ENCODE results near the gene SLC25A42. TPM values are rescaled to one million over a fixed set of nuclear protein-coding genes. Genes with fewer than 3 reads are reported as not detected.
A peak's percentile ranks its signal among the peaks of the same experiment; 100 is the strongest.

The SLC25A42 gene
- total and polyA plus RNA-seq, 2 donors (not counting 1 experiment from before 2014, with no cell fraction given) = 36.5 to 83.9 TPM

GRCh38 chr19:19111136-19111835 is 47.5 kb downstream of the SLC25A42 start:
- no peaks in the 10 kb centered on the region for H3K27me3 Mint-ChIP-seq
- WGBS (ENCODE audit: insufficient coverage) = 87% methylated on average over 15 of the region's 15 CpGs
- H3K4me3 Mint-ChIP-seq = peak overlapping the region; percentile 34
- H3K9me3 Mint-ChIP-seq (ENCODE audit: insufficient read depth) = no peaks in the 10 kb centered on the region
- Histone ChIP-seq H3K4me2 (replicated peaks; ENCODE audit: low read depth, low read length, poor library complexity, severe bottlenecking) (no peak overlapping the region), H3K9ac (ENCODE audit: low read length) (no peak overlapping the region), H3K27me3 (replicated peaks in 1 of 4; ENCODE audit: control extremely low read depth in 1 of 4, control insufficient read depth in 3 of 4, insufficient read depth in 4 of 4, low read length in 3 of 4) (no peaks in the 10 kb centered on the region), H4K20me1 (ENCODE audit: control insufficient read depth, insufficient read depth, low read length, poor library complexity, severe bottlenecking) (no peaks in the 10 kb centered on the region), H3K9me3 (ENCODE audit: control extremely low read depth in 1 of 3, control insufficient read depth in 2 of 3, insufficient read depth in 1 of 3, low read length in 2 of 3) (no peaks in the 10 kb centered on the region), H3K4me3 (ENCODE audit: control extremely low read depth in 1 of 5, extremely low read depth in 1 of 5, insufficient read depth in 1 of 5, low read depth in 2 of 5, low read length in 4 of 5) (no peak overlapping the region), H3K27ac (ENCODE audit: low read length in 2 of 2) (no peak overlapping the region), H3K79me2 (ENCODE audit: control insufficient read depth, insufficient read depth, low read length) (no peaks in the 10 kb centered on the region), H3K4me1 (ENCODE audit: control insufficient read depth in 2 of 2, insufficient read depth in 2 of 2, low read length in 2 of 2) (peaks cover 0 to 15% of the 10 kb centered on the region in 2 donors), H3K36me3 (replicated peaks in 1 of 2; ENCODE audit: control extremely low read depth in 1 of 2, control insufficient read depth in 1 of 2, extremely low read depth in 1 of 2, insufficient read depth in 2 of 2, low read length in 1 of 2) (peaks cover 0 to 20% of the 10 kb centered on the region in 2 experiments), H2AFZ (ENCODE audit: insufficient read depth, low read depth, low read length, poor library complexity, severe bottlenecking) (no peak overlapping the region)
- ChIA-PET POLR2A (no interaction called here), CTCF (interaction anchor here (1.3 kb wide), 1 partner anchor 57 kb away, joined by 3 read pairs; no protein-coding TSS in a partner anchor)
- no peak for DNase-seq
- no peak for ATAC-seq (ENCODE audit: low read depth)
- TF ChIP-seq CTCF (IDR thresholded peaks at IDR 0.05) (no peak), EZH2 (IDR thresholded peaks at IDR 0.05; ENCODE audit: borderline replicate concordance, insufficient read depth, low read depth, low read length, poor library complexity, severe bottlenecking) (no peak)
- intact Hi-C loops (cut with micrococcal nuclease) = no loop called here
- peak overlapping the region; percentile 50 for H3K27ac Mint-ChIP-seq
- H3K4me1 Mint-ChIP-seq = peaks cover 19% of the 10 kb centered on the region

GRCh38 chr19:19111967-19112580 is 48.3 kb downstream of the SLC25A42 start:
- intact Hi-C loops (cut with micrococcal nuclease) = no loop called here
- Mint-ChIP-seq H3K9me3 (ENCODE audit: insufficient read depth) (no peaks in the 10 kb centered on the region), H3K4me3 (no peak overlapping the region), H3K4me1 (peaks cover 19% of the 10 kb centered on the region), H3K27me3 (no peaks in the 10 kb centered on the region), H3K27ac (no peak overlapping the region)
- Histone ChIP-seq H4K20me1 (ENCODE audit: control insufficient read depth, insufficient read depth, low read length, poor library complexity, severe bottlenecking) (no peaks in the 10 kb centered on the region), H3K27me3 (replicated peaks in 1 of 4; ENCODE audit: control extremely low read depth in 1 of 4, control insufficient read depth in 3 of 4, insufficient read depth in 4 of 4, low read length in 3 of 4) (no peaks in the 10 kb centered on the region), H3K36me3 (replicated peaks in 1 of 2; ENCODE audit: control extremely low read depth in 1 of 2, control insufficient read depth in 1 of 2, extremely low read depth in 1 of 2, insufficient read depth in 2 of 2, low read length in 1 of 2) (peaks cover 0 to 16% of the 10 kb centered on the region in 2 experiments), H3K4me1 (ENCODE audit: control insufficient read depth in 2 of 2, insufficient read depth in 2 of 2, low read length in 2 of 2) (peaks cover 0 to 15% of the 10 kb centered on the region in 2 donors), H3K4me2 (replicated peaks; ENCODE audit: low read depth, low read length, poor library complexity, severe bottlenecking) (no peak overlapping the region), H3K9ac (ENCODE audit: low read length) (no peak overlapping the region), H3K4me3 (ENCODE audit: control extremely low read depth in 1 of 5, extremely low read depth in 1 of 5, insufficient read depth in 1 of 5, low read depth in 2 of 5, low read length in 4 of 5) (no peak overlapping the region), H3K79me2 (ENCODE audit: control insufficient read depth, insufficient read depth, low read length) (no peaks in the 10 kb centered on the region), H3K27ac (ENCODE audit: low read length in 2 of 2) (no peak overlapping the region), H2AFZ (ENCODE audit: insufficient read depth, low read depth, low read length, poor library complexity, severe bottlenecking) (no peak overlapping the region), H3K9me3 (ENCODE audit: control extremely low read depth in 1 of 3, control insufficient read depth in 2 of 3, insufficient read depth in 1 of 3, low read length in 2 of 3) (no peaks in the 10 kb centered on the region)
- 22% methylated on average over 8 of the region's 9 CpGs for WGBS (ENCODE audit: insufficient coverage)
- TF ChIP-seq CTCF (IDR thresholded peaks at IDR 0.05) = no peak
- DNase-seq = no peak
- no peak for ATAC-seq (ENCODE audit: low read depth)
- ChIA-PET CTCF (no interaction called here), POLR2A (no interaction called here)
